HTR-8/SVneo (cell line): ENCODE results near the gene DOCK4.
A peak's percentile ranks its signal among the peaks of the same experiment; 100 is the strongest.

ENCODE experiments used
- DNase-seq: peaks from one replicate; pipeline ENCODE4 v3.0.0; 2011; ENCODE audit warnings: low spot score, mixed read lengths; ENCODE audit not compliant: insufficient read length
- FAIRE-seq: peaks from 2 replicates; lab custom pipeline; 2011; peaks lifted over from hg19 to GRCh38; lab: Jason Lieb, UNC

DOCK4 gene

GRCh38 chr7:111883241-111883640, 323.0 kb downstream of the DOCK4 start:
- DNase-seq (no peak), FAIRE-seq (no peak)

- DNase-seq (no peak), FAIRE-seq (no peak)
Observed at GRCh38 chr7:111878785-111879184, 327.4 kb downstream of the DOCK4 start.

- DNase-seq (no peak), FAIRE-seq (no peak)
Observed at GRCh38 chr7:111877931-111878330, 328.3 kb downstream of the DOCK4 start.

- no peak for FAIRE-seq
- no peak for DNase-seq
Observed at GRCh38 chr7:111873963-111874690, 332.1 kb downstream of the DOCK4 start.

GRCh38 chr7:111873326-111873646, 332.9 kb downstream of the DOCK4 start:
- FAIRE-seq (no peak), DNase-seq (no peak)

- FAIRE-seq, result no peak
Observed at GRCh38 chr7:111872450-111873325, 333.5 kb downstream of the DOCK4 start.

GRCh38 chr7:111871283-111871682, 334.9 kb downstream of the DOCK4 start:
- no peak for FAIRE-seq

More at GRCh38 chr7:111872450-111873325, 333.5 kb downstream of the DOCK4 start:
- DNase-seq, result no peak

GRCh38 chr7:111869280-111869679, 336.9 kb downstream of the DOCK4 start:
- no peak for FAIRE-seq
- no peak for DNase-seq

More at GRCh38 chr7:111871283-111871682, 334.9 kb downstream of the DOCK4 start:
- no peak for DNase-seq

GRCh38 chr7:111867348-111867931, 338.8 kb downstream of the DOCK4 start:
- FAIRE-seq (no peak), DNase-seq (no peak)

GRCh38 chr7:111866787-111867186, 339.4 kb downstream of the DOCK4 start:
- DNase-seq, result no peak
- no peak for FAIRE-seq

- DNase-seq, result no peak
- FAIRE-seq, result no peak
Observed at GRCh38 chr7:111865430-111865829, 340.8 kb downstream of the DOCK4 start.

- DNase-seq (no peak), FAIRE-seq (no peak)
Observed at GRCh38 chr7:111864291-111864976, 341.8 kb downstream of the DOCK4 start.

- DNase-seq (no peak), FAIRE-seq (no peak)
Observed at GRCh38 chr7:111863269-111863668, 342.9 kb downstream of the DOCK4 start.

- FAIRE-seq (no peak), DNase-seq (no peak)
Observed at GRCh38 chr7:111860248-111860647, 346.0 kb downstream of the DOCK4 start.

GRCh38 chr7:111858331-111858730, 347.9 kb downstream of the DOCK4 start:
- DNase-seq, result no peak
- no peak for FAIRE-seq

GRCh38 chr7:111855842-111856227, 350.4 kb downstream of the DOCK4 start:
- FAIRE-seq (no peak), DNase-seq (peak; percentile 2)

- FAIRE-seq (no peak), DNase-seq (peak; percentile 24)
Observed at GRCh38 chr7:111855161-111855841, 350.9 kb downstream of the DOCK4 start.

GRCh38 chr7:111853201-111853990, 352.8 kb downstream of the DOCK4 start:
- DNase-seq, result no peak
- FAIRE-seq, result no peak

- no peak for DNase-seq
Observed at GRCh38 chr7:111852081-111852480, 354.1 kb downstream of the DOCK4 start.

More at GRCh38 chr7:111852081-111852480, 354.1 kb downstream of the DOCK4 start:
- no peak for FAIRE-seq
